Esophagus muscularis mucosa (tissue), 4 donors: ENCODE data around the gene DDTL. TPM values are rescaled to one million over a fixed set of nuclear protein-coding genes. Genes with fewer than 3 reads are reported as not detected.

Experiments
- total RNA-seq, 4 donors: library from RNA; depleted of rRNA; stranded (reverse); fragments of >200 nt; gene quantifications; one replicate each; pipeline versions ENCODE4 v1.1.0 to v1.2.1, GENCODE V29; 2016

Gene DDTL
- total RNA-seq, 4 donors from 2014 or later: 0.91 to 3.2 (median 2.2) TPM; not detected in 1

Other genes starting within 250 kb of the DDTL start
- 1 to 10 TPM; 3.1 to 6.5 (median 5.4) TPM for gene ZNF70, start 215.8 kb upstream of the DDTL start, total RNA-seq
- not detected for gene VPREB3, start 212.5 kb upstream of the DDTL start, total RNA-seq
- gene C22orf15, start 203.9 kb upstream of the DDTL start, total RNA-seq: under 1 TPM in 1 of 4 donors, not detected in 3; 0.58 TPM
- gene CHCHD10, start 198.9 kb upstream of the DDTL start, total RNA-seq: 10 to 100 TPM; 22.9 to 97.7 (median 44.6) TPM
- gene MMP11, start 194.0 kb upstream of the DDTL start, total RNA-seq: 1 to 10 TPM; 2.8 to 6.5 (median 5.4) TPM
- 10 to 100 TPM; 28.8 to 55.6 (median 34.9) TPM for gene SMARCB1, start 179.9 kb upstream of the DDTL start, total RNA-seq
- gene DERL3, start 127.9 kb upstream of the DDTL start, total RNA-seq: not detected
- gene SLC2A11, start 109.0 kb upstream of the DDTL start, total RNA-seq: 10 to 100 TPM; 11.6 to 17.4 (median 15.3) TPM
- gene MIF, start 72.5 kb upstream of the DDTL start, total RNA-seq: 100 to 1,000 TPM; 158 to 372 (median 263) TPM
- 1 to 10 TPM in 3 of 4 donors, not detected in 1; 3.4 to 9.9 (median 7.5) TPM for gene GSTT2B, start 5.7 kb upstream of the DDTL start, total RNA-seq
- gene DDT, start 7.6 kb downstream of the DDTL start, total RNA-seq: 100 to 1,000 TPM; 107 to 184 (median 153) TPM
- gene GSTT2, start 13.2 kb downstream of the DDTL start, total RNA-seq: 1 to 10 TPM in 2 of 4 donors, not detected in 2; 1.1 to 1.5 TPM
- gene GSTT4, start 38.6 kb downstream of the DDTL start, total RNA-seq: not detected
- 10 to 100 TPM; 30.0 to 78.5 (median 49.2) TPM for gene CABIN1, start 44.4 kb downstream of the DDTL start, total RNA-seq
- 1 to 10 TPM; 3.3 to 10.0 (median 4.2) TPM for gene SUSD2, start 214.6 kb downstream of the DDTL start, total RNA-seq